ENCODE measurements around the gene GRM8.

GRCh38 chr7:126843336-126843735 lies 409.4 kb downstream of the GRM8 start:
- TF ChIP-seq POLR2A (IDR thresholded peaks at IDR 0.05), result no peak
- TF ChIP-seq, protein P1, sequence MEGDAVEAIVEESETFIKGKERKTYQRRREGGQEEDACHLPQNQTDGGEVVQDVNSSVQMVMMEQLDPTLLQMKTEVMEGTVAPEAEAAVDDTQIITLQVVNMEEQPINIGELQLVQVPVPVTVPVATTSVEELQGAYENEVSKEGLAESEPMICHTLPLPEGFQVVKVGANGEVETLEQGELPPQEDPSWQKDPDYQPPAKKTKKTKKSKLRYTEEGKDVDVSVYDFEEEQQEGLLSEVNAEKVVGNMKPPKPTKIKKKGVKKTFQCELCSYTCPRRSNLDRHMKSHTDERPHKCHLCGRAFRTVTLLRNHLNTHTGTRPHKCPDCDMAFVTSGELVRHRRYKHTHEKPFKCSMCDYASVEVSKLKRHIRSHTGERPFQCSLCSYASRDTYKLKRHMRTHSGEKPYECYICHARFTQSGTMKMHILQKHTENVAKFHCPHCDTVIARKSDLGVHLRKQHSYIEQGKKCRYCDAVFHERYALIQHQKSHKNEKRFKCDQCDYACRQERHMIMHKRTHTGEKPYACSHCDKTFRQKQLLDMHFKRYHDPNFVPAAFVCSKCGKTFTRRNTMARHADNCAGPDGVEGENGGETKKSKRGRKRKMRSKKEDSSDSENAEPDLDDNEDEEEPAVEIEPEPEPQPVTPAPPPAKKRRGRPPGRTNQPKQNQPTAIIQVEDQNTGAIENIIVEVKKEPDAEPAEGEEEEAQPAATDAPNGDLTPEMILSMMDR (IDR thresholded peaks at IDR 0.05), result no peak
